Stimulated activated CD4-positive, alpha-beta T cell treated with anti-CD3 and anti-CD28 coated beads, Interleukin-4, amount 100 ng/mL, for 48 hours (primary cell): ENCODE measurements around the gene LRP8.
A peak's percentile ranks its signal among the peaks of the same experiment; 100 is the strongest.

ENCODE experiments used
- DNase-seq, 2 donors: peaks; one replicate each; pipeline ENCODE4 v3.0.0-alpha.2; 2020; ENCODE audit warnings: low read depth in 2 of 2

LRP8 gene

DNA sequence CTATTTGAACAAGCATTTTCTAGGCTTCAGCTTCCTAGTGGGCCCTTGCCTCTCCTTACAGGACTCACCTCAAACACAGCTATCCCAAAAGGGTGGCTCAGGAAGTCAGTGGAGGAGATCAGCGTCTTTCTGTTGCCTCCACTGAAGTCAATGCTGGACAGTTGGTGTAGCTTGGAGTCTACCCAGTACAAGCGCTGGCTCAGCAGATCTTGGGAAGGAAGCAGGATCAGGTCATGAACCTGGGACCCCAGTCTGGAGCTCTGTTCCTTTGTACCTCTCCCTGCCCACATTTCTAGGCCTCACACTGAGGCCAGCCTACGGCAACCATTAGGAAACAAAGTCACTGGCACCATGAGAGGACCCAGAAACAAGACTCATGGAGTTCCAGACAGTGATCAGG lies 65.9 kb downstream of the LRP8 start:
- no peak for DNase-seq

DNA sequence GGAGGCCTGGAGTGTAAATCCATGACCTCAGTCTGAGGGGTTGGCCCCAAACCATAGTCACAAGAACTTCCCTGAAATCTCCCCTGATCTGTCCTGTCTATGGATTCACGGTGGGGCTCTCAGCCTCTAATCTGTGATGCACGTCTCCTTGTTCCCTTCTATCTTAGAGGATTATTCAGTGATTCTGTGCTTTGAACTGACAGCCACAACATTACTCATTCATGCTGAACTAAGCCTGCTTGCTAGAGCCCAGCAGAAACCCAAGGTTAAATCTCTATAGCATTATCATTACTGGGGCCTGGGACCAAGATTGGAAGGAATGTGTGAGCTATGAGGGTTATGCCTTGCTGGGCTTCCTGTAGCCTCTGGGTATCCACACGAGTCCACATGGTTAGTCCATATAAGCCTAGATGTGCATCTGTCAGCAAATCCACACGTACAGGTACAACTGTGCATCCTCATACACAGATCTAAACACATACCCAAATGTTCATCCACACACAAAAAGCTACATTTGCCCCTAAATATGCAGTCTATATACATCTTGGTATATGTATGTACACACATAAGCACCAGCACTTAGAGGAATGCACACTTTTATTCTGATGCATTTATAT lies 67.1 kb downstream of the LRP8 start:
- DNase-seq, result no peak

DNA sequence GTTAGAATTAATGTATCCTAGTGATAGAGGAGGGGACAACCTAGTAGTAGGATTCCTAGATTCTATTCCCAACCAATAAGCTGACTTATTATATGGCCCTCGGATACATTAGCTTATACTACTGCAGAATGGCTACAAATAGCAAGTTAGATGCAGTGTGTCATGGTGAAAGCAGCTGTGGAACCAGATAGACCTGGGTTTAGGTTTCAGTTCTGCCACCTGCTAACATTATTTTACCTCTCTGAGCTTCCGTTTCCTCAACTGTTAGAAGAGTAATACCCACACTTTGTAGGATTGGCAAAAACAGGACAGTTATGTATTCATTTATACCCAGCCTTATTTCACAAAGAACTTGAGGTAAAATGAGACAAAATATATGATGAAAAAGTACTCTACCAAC lies 67.9 kb downstream of the LRP8 start:
- DNase-seq, result no peak

GRCh38 chr1:53258216-53258615 lies 69.7 kb downstream of the LRP8 start:
- DNase-seq, result no peak

- no peak for DNase-seq
Measured at GRCh38 chr1:53257454-53258081, 70.3 kb downstream of the LRP8 start.

- DNase-seq, result no peak
Measured at GRCh38 chr1:53256511-53257453, 71.1 kb downstream of the LRP8 start.

GRCh38 chr1:53255031-53255430 lies 72.8 kb downstream of the LRP8 start:
- no peak for DNase-seq

DNA sequence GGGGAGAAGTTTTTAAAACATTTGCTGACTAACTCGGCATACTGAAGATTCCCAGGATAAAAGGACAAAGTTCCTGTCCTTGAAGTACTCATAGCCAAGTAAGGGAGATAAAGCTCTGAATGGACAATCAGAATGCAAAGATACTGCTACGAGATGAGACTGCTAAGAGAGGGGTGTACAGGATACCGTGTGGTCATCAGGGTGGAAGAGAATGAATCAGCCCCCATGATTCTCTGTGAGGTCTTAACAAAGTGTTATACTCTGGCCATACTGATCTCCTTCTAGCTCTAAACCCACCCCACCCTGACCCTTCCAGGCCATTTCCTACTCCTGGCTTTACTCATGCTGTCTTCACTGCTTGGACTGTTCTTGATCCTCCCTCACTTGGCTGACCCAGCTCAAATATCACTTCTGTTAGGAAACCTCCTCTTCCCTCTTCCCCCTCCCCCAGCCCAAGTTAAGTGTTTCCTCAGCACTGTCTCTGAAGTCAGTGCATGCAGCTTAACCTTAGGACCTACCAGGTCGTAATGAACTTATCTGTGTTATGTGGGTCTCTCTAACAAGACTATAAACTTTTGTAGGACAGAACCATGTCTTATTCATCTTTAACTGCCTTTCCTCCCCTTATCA lies 73.7 kb downstream of the LRP8 start:
- no peak for DNase-seq

GRCh38 chr1:53250325-53250724 lies 77.5 kb downstream of the LRP8 start:
- no peak for DNase-seq

DNA sequence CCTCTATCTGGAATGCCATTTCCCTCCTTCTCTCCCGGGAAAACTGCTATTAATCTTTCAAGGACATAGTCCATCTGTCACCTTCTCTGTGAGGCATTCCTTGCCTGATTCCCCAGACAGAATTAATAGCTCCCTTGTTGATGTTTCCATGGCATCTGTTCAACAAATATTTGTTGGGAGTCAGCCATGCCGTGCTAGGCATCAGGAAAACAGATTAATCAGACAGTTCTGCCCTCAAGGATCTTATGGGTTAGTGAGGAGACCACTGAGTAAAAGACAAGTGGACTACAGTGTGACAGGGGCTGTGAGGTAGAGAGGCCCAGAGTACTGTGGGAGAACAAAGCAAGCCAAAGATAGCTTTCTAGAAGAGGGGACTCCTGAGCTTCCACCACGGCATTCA lies 78.2 kb downstream of the LRP8 start:
- no peak for DNase-seq

GRCh38 chr1:53246261-53247134 lies 81.4 kb downstream of the LRP8 start:
- no peak for DNase-seq

DNA sequence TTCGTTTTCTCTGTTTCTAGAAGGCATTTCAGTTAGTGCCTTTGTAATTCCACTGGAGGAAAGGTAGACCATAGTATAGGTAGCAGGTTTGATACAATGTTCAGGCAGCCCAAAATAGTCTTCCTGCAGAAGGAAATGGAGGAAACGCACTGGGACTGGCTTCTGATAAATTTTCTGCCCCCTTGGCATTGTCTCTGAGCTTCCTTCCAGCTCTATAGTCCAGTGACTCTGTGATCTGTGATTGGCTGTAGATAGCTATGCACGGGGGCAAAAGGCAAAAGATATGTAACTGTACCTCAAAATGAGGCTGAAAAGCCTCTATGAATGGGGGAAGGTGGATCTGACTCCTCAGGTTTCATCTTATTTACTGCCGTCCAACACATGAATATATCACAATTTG lies 83.7 kb downstream of the LRP8 start:
- DNase-seq, result no peak

GRCh38 chr1:53242381-53242780 lies 85.5 kb downstream of the LRP8 start:
- no peak for DNase-seq

DNA sequence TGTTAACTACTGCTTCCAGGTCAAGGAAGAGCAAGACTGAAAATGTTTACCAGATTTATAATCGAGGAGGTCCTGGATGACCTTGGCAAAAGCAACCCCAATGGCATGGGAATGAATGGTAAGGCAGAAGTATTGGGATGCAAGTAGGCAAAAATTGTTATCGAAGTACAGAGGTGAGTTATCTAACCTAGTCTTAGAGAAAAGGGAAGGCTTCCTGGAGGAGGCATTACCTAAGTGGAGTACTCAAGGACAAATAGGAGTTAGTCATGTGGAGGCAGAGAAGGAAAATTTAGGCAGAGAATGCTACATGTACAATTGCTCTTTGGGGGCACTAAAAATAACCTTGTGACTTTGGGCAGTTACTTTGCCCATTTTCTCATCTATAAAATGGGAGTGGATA lies 86.0 kb downstream of the LRP8 start:
- no peak for DNase-seq

DNA sequence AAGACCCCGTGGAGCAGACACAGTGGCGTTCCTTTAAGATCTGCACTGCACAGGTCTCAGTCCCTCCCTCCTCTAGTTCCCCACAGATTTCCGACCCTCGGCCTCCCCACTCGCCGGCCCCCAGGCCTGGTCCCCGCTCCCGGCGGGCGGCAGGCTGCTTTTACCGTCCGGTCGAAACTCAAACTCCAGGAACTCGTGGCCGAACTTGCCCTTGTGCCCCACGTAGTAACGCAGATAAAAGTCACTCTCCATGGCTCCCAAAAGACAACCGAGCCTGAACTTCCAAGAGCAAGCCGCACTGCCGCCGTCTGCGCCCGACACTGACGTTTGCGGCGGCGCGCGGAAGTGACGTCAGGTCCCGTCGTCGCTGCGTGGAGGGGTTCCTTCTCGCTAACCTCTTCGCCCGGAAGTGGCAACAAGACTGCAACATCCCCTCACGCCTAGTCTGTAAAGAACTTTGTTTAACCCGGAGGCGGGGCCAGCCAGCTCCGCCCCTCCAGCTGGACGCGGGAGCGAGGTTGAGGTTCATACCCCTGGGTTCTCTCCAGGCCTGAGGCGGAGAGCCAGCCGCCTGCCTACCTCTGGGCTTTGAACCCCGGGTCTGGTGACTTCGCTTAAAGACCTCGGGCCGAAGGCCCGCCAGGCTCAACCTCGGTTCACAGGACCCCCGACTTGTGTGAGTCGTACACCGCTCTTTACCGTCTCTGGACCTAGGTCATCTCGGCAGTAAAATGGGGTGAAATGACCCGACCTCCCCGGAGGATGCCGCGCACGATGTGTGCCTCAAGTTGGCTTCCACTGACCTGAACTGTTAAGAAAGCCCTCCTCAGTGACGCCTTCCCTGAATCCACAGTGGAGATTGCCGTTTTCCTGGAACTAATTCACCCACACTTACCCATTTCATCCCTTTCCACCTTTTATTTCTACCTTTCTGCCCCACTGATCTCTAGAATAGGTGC lies 89.4 kb downstream of the LRP8 start, which contains the start of gene MAGOH:
MAGOH (minus strand) TSS at position 322 of the 959 bp plus-strand sequence; CDS start at position 252, 70 bp downstream.
- DNase-seq, result peak; percentile 91 to 95

DNA sequence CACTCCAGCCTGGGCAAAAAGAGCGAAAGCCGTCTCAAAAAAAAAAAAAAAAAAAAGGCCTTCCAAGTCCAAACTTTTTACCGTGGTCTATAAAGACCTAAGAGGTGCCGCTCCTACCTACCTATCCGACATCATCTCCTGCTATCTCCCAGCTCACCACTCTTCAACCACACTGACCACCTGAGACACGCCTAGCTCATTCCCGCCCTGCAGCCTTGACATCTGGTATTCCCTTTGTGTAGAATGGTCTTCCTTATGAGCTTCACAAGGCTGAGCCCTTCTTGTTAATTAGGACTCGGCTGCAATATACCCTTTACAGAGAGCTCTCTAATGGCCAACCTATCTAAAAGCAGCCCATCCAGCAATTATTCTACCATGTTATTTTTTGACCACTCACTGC lies 90.2 kb downstream of the LRP8 start:
- DNase-seq, result no peak

GRCh38 chr1:53220962-53221286 lies 106.9 kb downstream of the LRP8 start:
- DNase-seq, result no peak

DNA sequence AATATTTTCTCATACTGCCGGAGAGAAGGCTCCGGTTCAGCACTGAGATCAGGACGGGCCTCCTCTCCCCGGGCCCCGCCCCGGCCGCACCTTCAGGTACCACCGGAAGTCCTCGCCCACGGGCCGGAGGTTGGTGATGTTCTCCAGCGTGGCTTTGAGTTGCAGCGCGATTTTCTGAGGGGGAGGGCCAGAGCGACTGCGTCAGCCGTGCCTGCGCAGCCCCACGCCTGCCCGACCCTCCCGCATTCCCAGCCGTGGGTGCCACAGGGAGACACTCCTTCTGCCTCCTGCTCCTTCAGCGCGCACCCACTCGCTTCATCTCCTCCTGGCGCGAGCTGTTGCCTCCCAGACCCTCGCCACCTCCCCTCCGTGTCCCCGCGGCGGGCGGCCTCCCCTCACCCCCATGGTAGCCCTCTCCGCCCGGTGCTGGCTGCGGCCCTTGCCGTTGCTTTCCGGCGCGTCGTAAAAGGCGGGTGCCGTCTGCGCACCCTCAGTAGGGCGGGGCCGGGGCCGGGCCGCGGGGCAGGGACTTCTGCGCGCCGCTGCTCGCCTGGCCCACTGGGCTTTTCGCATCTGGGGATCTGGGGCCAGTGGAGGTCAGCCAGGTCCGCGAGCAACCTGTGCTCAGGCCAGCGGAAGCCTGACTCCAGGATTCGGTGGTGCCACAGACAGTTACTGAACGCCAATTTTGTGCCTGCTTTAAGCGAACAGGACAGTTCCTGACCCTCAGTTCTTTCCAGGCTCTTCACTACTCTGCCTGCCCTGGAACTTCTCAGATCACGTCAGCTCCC lies 107.5 kb downstream of the LRP8 start, which contains the start of gene CZIB:
CZIB (minus strand) TSS at position 464 of the 791 bp plus-strand sequence; CDS start at position 405, 59 bp downstream.
- DNase-seq, result peak; percentile 94 to 96

DNA sequence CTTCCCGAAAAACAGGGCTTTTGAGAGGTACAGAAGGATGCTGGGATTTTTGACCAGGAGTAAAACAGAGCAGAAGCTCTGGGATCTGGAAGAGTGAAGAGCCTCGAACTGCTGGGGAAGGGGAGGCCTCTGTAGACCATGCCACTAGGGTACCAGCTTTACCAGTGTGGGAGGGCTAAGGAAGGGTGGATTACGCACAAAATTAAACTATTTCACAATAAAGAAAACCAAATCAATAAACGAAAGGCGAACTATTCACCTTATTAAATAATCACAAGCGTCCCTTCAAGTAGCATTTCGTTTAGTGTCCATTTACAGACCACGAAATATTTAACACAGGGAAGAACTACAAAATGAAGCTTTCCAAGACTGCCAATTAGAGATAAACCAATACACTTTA lies 108.2 kb downstream of the LRP8 start:
- no peak for DNase-seq
